Liver (tissue), 9 donors: ENCODE results near the gene ADAT2. TPM values are rescaled to one million over a fixed set of nuclear protein-coding genes. Genes with fewer than 3 reads are reported as not detected.

Source experiments
- DNase-seq: peaks from one replicate; pipeline ENCODE4 v3.0.0-alpha.2; 2017; ENCODE audit warnings: low spot score
- H3K27ac ChIP-seq, 2 donors: one replicate each; pipeline ENCODE4 v1.7.0; 2013; ENCODE audit warnings: inconsistent platforms in 2 of 2, low read length in 2 of 2, control low read depth in 1 of 2, low read depth in 1 of 2, mild to moderate bottlenecking in 1 of 2
- H3K27me3 ChIP-seq, 4 donors: one replicate each; pipeline versions ENCODE4 v1.6.1 to v1.7.0; 2013; ENCODE audit warnings: low read length in 3 of 4, inconsistent platforms in 1 of 4, mild to moderate bottlenecking in 1 of 4, moderate library complexity in 1 of 4; ENCODE audit not compliant: control insufficient read depth in 4 of 4, insufficient read depth in 4 of 4
- H3K36me3 ChIP-seq, 4 donors: one replicate each; pipeline versions ENCODE4 v1.6.1 to v1.7.0; 2013; ENCODE audit warnings: low read length in 3 of 4, mild to moderate bottlenecking in 3 of 4, low read depth in 1 of 4, moderate library complexity in 1 of 4; ENCODE audit not compliant: control insufficient read depth in 4 of 4, insufficient read depth in 3 of 4
- H3K4me1 ChIP-seq, 4 donors: one replicate each; pipeline versions ENCODE4 v1.6.1 to v1.7.0; 2013; ENCODE audit warnings: low read length in 3 of 4, mild to moderate bottlenecking in 3 of 4, moderate library complexity in 1 of 4; ENCODE audit not compliant: control insufficient read depth in 4 of 4, insufficient read depth in 4 of 4
- H3K4me3 ChIP-seq, 3 donors: one replicate each; pipeline versions ENCODE4 v1.6.1 to v1.7.0; 2013; ENCODE audit warnings: low read length in 3 of 3, control low read depth in 1 of 3, low read depth in 1 of 3, mild to moderate bottlenecking in 1 of 3
- H3K9ac ChIP-seq, 2 donors: one replicate each; pipeline ENCODE4 v1.7.0; 2013; ENCODE audit warnings: low read length in 2 of 2, mild to moderate bottlenecking in 2 of 2, moderate library complexity in 2 of 2, control low read depth in 1 of 2, low read depth in 1 of 2
- H3K9me3 ChIP-seq, 4 donors: one replicate each; pipeline versions ENCODE4 v1.6.1 to v1.7.0; 2013; ENCODE audit warnings: low read length in 3 of 4; ENCODE audit not compliant: control insufficient read depth in 4 of 4
- ATF3 ChIP-seq: IDR thresholded peaks from 2 replicates; pipeline ENCODE4 v1.6.1; 2016; ENCODE audit warnings: antibody characterized with exemption
- CTCF ChIP-seq: fragments of 150-350 bp; IDR thresholded peaks from 2 replicates; pipeline ENCODE4 v1.5.1; 2017; ENCODE audit warnings: improper control_type of control experiment, low read depth, low read length; ENCODE audit not compliant: missing input control
- FOXA1 ChIP-seq: IDR thresholded peaks from 2 replicates; pipeline ENCODE4 v1.6.1; 2016; ENCODE audit warnings: antibody characterized with exemption
- FOXA2 ChIP-seq: IDR thresholded peaks from 2 replicates; pipeline ENCODE4 v1.6.1; 2016; ENCODE audit warnings: antibody characterized with exemption
- GABPA ChIP-seq, 2 donors: IDR thresholded peaks in 1 of 2; conservative IDR thresholded peaks in 1 of 2; 2 replicates each; pipeline ENCODE4 v1.6.1; 2016; ENCODE audit warnings: antibody characterized with exemption in 2 of 2, mild to moderate bottlenecking in 1 of 2, moderate library complexity in 1 of 2
- HNF4A ChIP-seq, 2 donors: conservative IDR thresholded peaks; 2 replicates each; pipeline ENCODE4 v1.6.1; 2016; ENCODE audit warnings: antibody characterized with exemption in 2 of 2, mild to moderate bottlenecking in 2 of 2
- HNF4G ChIP-seq: IDR thresholded peaks from 2 replicates; pipeline ENCODE4 v1.6.1; 2016; ENCODE audit warnings: antibody characterized with exemption
- JUND ChIP-seq, 2 donors: IDR thresholded peaks; 2 replicates each; pipeline ENCODE4 v1.6.1; 2016; ENCODE audit warnings: antibody characterized with exemption in 2 of 2
- NR2F2 ChIP-seq: IDR thresholded peaks from 2 replicates; pipeline ENCODE4 v1.6.1; 2016; ENCODE audit warnings: antibody characterized with exemption
- REST ChIP-seq: IDR thresholded peaks from 2 replicates; pipeline ENCODE4 v1.6.1; 2016; ENCODE audit warnings: antibody characterized with exemption, mild to moderate bottlenecking
- RXRA ChIP-seq, 2 donors: IDR thresholded peaks; 2 replicates each; pipeline ENCODE4 v1.6.1; 2017 to 2018; ENCODE audit warnings: antibody characterized with exemption in 2 of 2, mild to moderate bottlenecking in 1 of 2
- YY1 ChIP-seq: IDR thresholded peaks from 2 replicates; pipeline ENCODE4 v1.6.1; 2016; ENCODE audit warnings: antibody characterized with exemption, mild to moderate bottlenecking
- ZBTB33 ChIP-seq: IDR thresholded peaks from 2 replicates; pipeline ENCODE4 v1.6.1; 2016; ENCODE audit warnings: antibody characterized with exemption
- polyA plus RNA-seq, 2 donors: library from polyadenylated mRNA; stranded (reverse) in 1 of 2; unstranded in 1 of 2; fragments of 200-250 nt in 1 of 2; fragments of >200 nt in 1 of 2; fragmentation: Nextera tagmentation in 1 of 2; extraction: Ambion mirVana in 1 of 2; gene quantifications; one replicate each; pipeline versions ENCODE4 v1.2.1 to v1.2.3, GENCODE V29; 2013 to 2015
- total RNA-seq, 2 donors: library from RNA; depleted of rRNA; stranded (reverse); fragments of >200 nt; gene quantifications; one replicate each; pipeline ENCODE4 v1.2.3, GENCODE V29; 2014
- TF ChIP-seq, protein P1 (sequence below): IDR thresholded peaks from 2 replicates; pipeline ENCODE4 v1.6.1; 2016; ENCODE audit warnings: antibody characterized with exemption
- donor health status: healthy.
- donor health status: healthy.
- donor health status: healthy.
- donor health status: healthy.
- donor health status: healthy.

ADAT2 gene
- total and polyA plus RNA-seq, 4 donors, result 1.4 to 3.7 (median 2.5) TPM

GRCh38 chr6:143408787-143409162 is 41.7 kb downstream of the ADAT2 start:
- Histone ChIP-seq H3K36me3 (no peaks in the 10 kb centered on the region), H3K4me3 (no peak overlapping the region), H3K9ac (no peak overlapping the region), H3K9me3 (no peaks in the 10 kb centered on the region), H3K27ac (no peak overlapping the region), H3K4me1 (peaks cover 0 to 7% (median 1%) of the 10 kb centered on the region in 4 donors), H3K27me3 (no peaks in the 10 kb centered on the region)
- DNase-seq, result no peak
- TF ChIP-seq REST, result no peak
- TF ChIP-seq JUND (IDR thresholded peaks at IDR 0.05), result no peak
- TF ChIP-seq HNF4A (conservative IDR thresholded peaks at IDR 0.05), result no peak
- TF ChIP-seq HNF4G, result no peak
- TF ChIP-seq, protein P1, sequence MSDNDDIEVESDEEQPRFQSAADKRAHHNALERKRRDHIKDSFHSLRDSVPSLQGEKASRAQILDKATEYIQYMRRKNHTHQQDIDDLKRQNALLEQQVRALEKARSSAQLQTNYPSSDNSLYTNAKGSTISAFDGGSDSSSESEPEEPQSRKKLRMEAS, result no peak
- TF ChIP-seq FOXA1, result no peak
- TF ChIP-seq FOXA2, result no peak
- TF ChIP-seq ZBTB33, result no peak
- TF ChIP-seq YY1, result no peak

DNA sequence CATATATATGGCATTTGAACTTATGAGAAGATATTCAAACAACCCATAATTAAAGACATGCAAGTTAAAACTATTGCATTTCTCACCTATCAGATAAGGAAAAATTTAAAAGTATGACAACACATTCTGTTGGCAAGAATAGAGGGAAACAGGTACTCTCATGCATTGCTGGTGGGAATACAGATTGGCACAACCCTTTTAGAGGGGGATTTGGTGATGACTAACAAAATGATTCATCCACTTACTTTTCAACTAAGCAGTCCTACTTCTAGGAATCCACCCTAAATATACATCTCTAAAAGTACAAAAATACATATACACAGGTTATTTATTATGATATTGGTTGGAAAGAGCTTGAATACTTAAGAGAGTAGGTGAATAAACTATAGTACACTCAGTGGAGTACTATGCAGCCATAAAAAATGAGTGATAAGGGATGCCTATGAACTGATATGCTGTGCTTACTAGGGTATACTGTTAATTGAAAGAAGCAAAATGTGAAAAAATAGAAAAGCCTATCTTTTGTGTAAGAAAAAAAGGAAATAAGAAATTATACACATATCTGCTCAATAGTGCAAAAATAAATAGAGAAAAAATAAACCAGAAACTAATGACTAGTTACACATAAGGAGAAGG is 42.2 kb downstream of the ADAT2 start:
- H3K27ac ChIP-seq, result no peak overlapping the region
- no peaks in the 10 kb centered on the region for H3K36me3 ChIP-seq
- no peak overlapping the region for H3K4me3 ChIP-seq
- no peaks in the 10 kb centered on the region for H3K27me3 ChIP-seq
- DNase-seq, result no peak
- TF ChIP-seq ZBTB33 (no peak), JUND (IDR thresholded peaks at IDR 0.05) (no peak), ATF3 (no peak), CTCF (no peak), YY1 (no peak), RXRA (IDR thresholded peaks at IDR 0.05) (no peak), NR2F2 (no peak), REST (no peak), GABPA (IDR thresholded peaks at IDR 0.05 in 1 of 2, conservative IDR thresholded peaks at IDR 0.05 in 1 of 2) (no peak)
- H3K4me1 ChIP-seq, result peaks cover 0 to 7% (median 1%) of the 10 kb centered on the region in 4 donors
- no peak overlapping the region for H3K9ac ChIP-seq
- no peaks in the 10 kb centered on the region for H3K9me3 ChIP-seq
